BLaER1 (cell line): ENCODE results near the gene CD274.
"Not testable (repeated sequence)": the region's sequence is repeated elsewhere in the genome, so short reads cannot be mapped to it uniquely, and the experiment has no call there.

Source experiments
- H3K27ac ChIP-seq: shearing (Covaris generic); formaldehyde crosslinking; 2 replicates; pipeline ENCODE4 v1.8.1; 2022
- H3K27me3 ChIP-seq: shearing (Covaris generic); formaldehyde crosslinking; 2 replicates; pipeline ENCODE4 v1.8.1; 2022
- H3K36me3 ChIP-seq: shearing (Covaris generic); formaldehyde crosslinking; 2 replicates; pipeline ENCODE4 v1.8.1; 2022
- H3K4me1 ChIP-seq: shearing (Covaris generic); formaldehyde crosslinking; 2 replicates; pipeline ENCODE4 v1.8.1; 2022
- H3K4me2 ChIP-seq: shearing (Covaris generic); formaldehyde crosslinking; 2 replicates; pipeline ENCODE4 v1.8.1; 2022
- H3K4me3 ChIP-seq: shearing (Covaris generic); formaldehyde crosslinking; 2 replicates; pipeline ENCODE4 v1.8.1; 2022
- H3K9ac ChIP-seq: shearing (Covaris generic); formaldehyde crosslinking; 2 replicates; pipeline ENCODE4 v1.8.1; 2022
- H3K9me3 ChIP-seq: shearing (Covaris generic); formaldehyde crosslinking; 2 replicates; pipeline ENCODE4 v1.8.1; 2022
- H4K20me1 ChIP-seq: shearing (Covaris generic); formaldehyde crosslinking; 2 replicates; pipeline ENCODE4 v1.8.1; 2022
- Cebpa-rat ChIP-seq: shearing (Covaris generic); IDR thresholded peaks from 2 replicates; pipeline ENCODE4 v1.8.1; 2022

Gene CD274

GRCh38 chr9:5447337-5447736 lies 3.0 kb upstream of the CD274 start:
- no peak overlapping the region for H3K27ac ChIP-seq
- H4K20me1 ChIP-seq, result no peaks in the 10 kb centered on the region
- no peak for TF ChIP-seq Cebpa-rat

GRCh38 chr9:5448016-5448415 lies 2.3 kb upstream of the CD274 start:
- no peaks in the 10 kb centered on the region for H3K27me3 ChIP-seq
- no peaks in the 10 kb centered on the region for H4K20me1 ChIP-seq
- no peak overlapping the region for H3K4me3 ChIP-seq
- peaks cover 30% of the 10 kb centered on the region for H3K4me1 ChIP-seq
- TF ChIP-seq Cebpa-rat, result no peak
- no peaks in the 10 kb centered on the region for H3K9me3 ChIP-seq
- H3K36me3 ChIP-seq, result no peaks in the 10 kb centered on the region
- no peak overlapping the region for H3K4me2 ChIP-seq
- H3K9ac ChIP-seq, result no peak overlapping the region
- no peak overlapping the region for H3K27ac ChIP-seq

More at GRCh38 chr9:5447337-5447736, 3.0 kb upstream of the CD274 start:
- Histone ChIP-seq H3K9me3 (no peaks in the 10 kb centered on the region), H3K4me1 (peaks cover 27% of the 10 kb centered on the region), H3K9ac (no peak overlapping the region), H3K27me3 (no peaks in the 10 kb centered on the region), H3K4me2 (no peak overlapping the region), H3K36me3 (no peaks in the 10 kb centered on the region), H3K4me3 (no peak overlapping the region)

- no peak for TF ChIP-seq Cebpa-rat
- Histone ChIP-seq H3K9ac (no peak overlapping the region), H3K4me3 (no peak overlapping the region), H3K4me1 (peaks cover 30% of the 10 kb centered on the region), H3K4me2 (no peak overlapping the region), H3K9me3 (no peaks in the 10 kb centered on the region), H3K27ac (no peak overlapping the region), H4K20me1 (no peaks in the 10 kb centered on the region), H3K27me3 (no peaks in the 10 kb centered on the region), H3K36me3 (no peaks in the 10 kb centered on the region)
Observed at GRCh38 chr9:5448461-5449435, 1.6 kb upstream of the CD274 start.

GRCh38 chr9:5449521-5450358 lies 602 bp upstream of the CD274 start:
- peak overlapping the region; percentile 87 for H3K4me2 ChIP-seq
- no peak for TF ChIP-seq Cebpa-rat
- peaks cover 30% of the 10 kb centered on the region for H3K4me1 ChIP-seq
- peak overlapping the region; percentile 76 for H3K9ac ChIP-seq
- no peaks in the 10 kb centered on the region for H3K9me3 ChIP-seq
- H3K36me3 ChIP-seq, result no peaks in the 10 kb centered on the region
- no peaks in the 10 kb centered on the region for H4K20me1 ChIP-seq
- peak overlapping the region; percentile 52 for H3K27ac ChIP-seq
- peak overlapping the region; percentile 70 for H3K4me3 ChIP-seq
- H3K27me3 ChIP-seq, result no peaks in the 10 kb centered on the region

- Histone ChIP-seq H3K27ac (no peak overlapping the region), H3K9ac (no peak overlapping the region), H3K4me3 (no peak overlapping the region), H4K20me1 (no peaks in the 10 kb centered on the region), H3K36me3 (no peaks in the 10 kb centered on the region), H3K4me2 (peak overlapping the region; percentile 87), H3K9me3 (no peaks in the 10 kb centered on the region), H3K27me3 (no peaks in the 10 kb centered on the region), H3K4me1 (peaks cover 30% of the 10 kb centered on the region)
- TF ChIP-seq Cebpa-rat, result no peak
Observed at GRCh38 chr9:5452286-5452609, 1.9 kb downstream of the CD274 start.

- no peaks in the 10 kb centered on the region for H3K9me3 ChIP-seq
- peaks cover 30% of the 10 kb centered on the region for H3K4me1 ChIP-seq
- H3K36me3 ChIP-seq, result no peaks in the 10 kb centered on the region
- no peak overlapping the region for H3K27ac ChIP-seq
- no peaks in the 10 kb centered on the region for H3K27me3 ChIP-seq
- no peaks in the 10 kb centered on the region for H4K20me1 ChIP-seq
- no peak overlapping the region for H3K9ac ChIP-seq
- no peak for TF ChIP-seq Cebpa-rat
- H3K4me3 ChIP-seq, result no peak overlapping the region
- H3K4me2 ChIP-seq, result no peak overlapping the region
Observed at GRCh38 chr9:5453004-5453403, 2.7 kb downstream of the CD274 start.

GRCh38 chr9:5453673-5454072 lies 3.3 kb downstream of the CD274 start:
- no peaks in the 10 kb centered on the region for H3K27me3 ChIP-seq
- no peak overlapping the region for H3K4me3 ChIP-seq
- no peaks in the 10 kb centered on the region for H3K36me3 ChIP-seq
- H3K9me3 ChIP-seq, result no peaks in the 10 kb centered on the region
- TF ChIP-seq Cebpa-rat, result no peak
- H3K4me2 ChIP-seq, result no peak overlapping the region
- H3K9ac ChIP-seq, result no peak overlapping the region
- H3K4me1 ChIP-seq, result peaks cover 30% of the 10 kb centered on the region
- H3K27ac ChIP-seq, result no peak overlapping the region
- no peaks in the 10 kb centered on the region for H4K20me1 ChIP-seq

GRCh38 chr9:5455181-5455580 lies 4.8 kb downstream of the CD274 start:
- peaks cover 22% of the 10 kb centered on the region for H3K4me1 ChIP-seq
- H3K9ac ChIP-seq, result no peak overlapping the region
- no peak overlapping the region for H3K4me3 ChIP-seq
- no peaks in the 10 kb centered on the region for H3K27me3 ChIP-seq
- no peak overlapping the region for H3K4me2 ChIP-seq
- no peaks in the 10 kb centered on the region for H3K9me3 ChIP-seq
- no peaks in the 10 kb centered on the region for H4K20me1 ChIP-seq
- H3K36me3 ChIP-seq, result no peaks in the 10 kb centered on the region
- no peak overlapping the region for H3K27ac ChIP-seq
- no peak for TF ChIP-seq Cebpa-rat

- no peak overlapping the region for H3K9ac ChIP-seq
- H3K27ac ChIP-seq, result no peak overlapping the region
- H3K4me3 ChIP-seq, result no peak overlapping the region
- no peaks in the 10 kb centered on the region for H3K36me3 ChIP-seq
- H3K4me2 ChIP-seq, result no peak overlapping the region
- H4K20me1 ChIP-seq, result no peaks in the 10 kb centered on the region
- H3K27me3 ChIP-seq, result no peaks in the 10 kb centered on the region
- no peaks in the 10 kb centered on the region for H3K9me3 ChIP-seq
- TF ChIP-seq Cebpa-rat, result no peak
- H3K4me1 ChIP-seq, result no peaks in the 10 kb centered on the region
Observed at GRCh38 chr9:5459289-5459829, 9.0 kb downstream of the CD274 start.

GRCh38 chr9:5460157-5460556 lies 9.8 kb downstream of the CD274 start:
- H3K36me3 ChIP-seq, result no peaks in the 10 kb centered on the region
- no peaks in the 10 kb centered on the region for H3K27me3 ChIP-seq
- no peak overlapping the region for H3K4me2 ChIP-seq
- no peaks in the 10 kb centered on the region for H3K9me3 ChIP-seq
- no peak overlapping the region for H3K27ac ChIP-seq
- H3K4me3 ChIP-seq, result no peak overlapping the region
- H4K20me1 ChIP-seq, result no peaks in the 10 kb centered on the region
- TF ChIP-seq Cebpa-rat, result no peak
- no peak overlapping the region for H3K9ac ChIP-seq
- H3K4me1 ChIP-seq, result no peaks in the 10 kb centered on the region

GRCh38 chr9:5464831-5465330 lies 14.5 kb downstream of the CD274 start:
- H3K9ac ChIP-seq, H3K4me2 ChIP-seq, H3K27ac ChIP-seq, H3K4me3 ChIP-seq, H3K9me3 ChIP-seq, H3K4me1 ChIP-seq, H4K20me1 ChIP-seq, H3K36me3 ChIP-seq, H3K27me3 ChIP-seq: not testable (repeated sequence)
